HEK293 (cell line): ENCODE measurements around the gene DCST2.

Source experiments
- CTCF ChIA-PET: fragments of 350-600 bp; formaldehyde crosslinking; extraction: SDS; loops from one replicate; lab custom pipeline; 2021; ENCODE audit warnings: antibody characterized with exemption; lab: Yijun Ruan, JAX
- POLR2A ChIA-PET: fragments of 300-600 bp; formaldehyde crosslinking; extraction: SDS; loops from one replicate; lab custom pipeline; 2020; ENCODE audit warnings: antibody characterized with exemption, inconsistent platforms; lab: Yijun Ruan, JAX
- H3K27ac ChIP-seq: fragments of 200-500 bp; sonication (Bioruptor generic); 2 replicates; pipeline ENCODE4 v1.5.1; 2014; ENCODE audit warnings: low read depth, low read length, control low read depth, inconsistent platforms; ENCODE audit errors: extremely low read depth
- H3K36me3 ChIP-seq, 2 experiments: fragments of 200-500 bp in 1 of 2; sonication (Bioruptor generic) in 1 of 2; 1 replicate in 1 of 2; 2 replicates in 1 of 2; pipeline ENCODE4 v1.5.1; 2014 to 2017; ENCODE audit warnings: inconsistent platforms in 2 of 2, low read length in 2 of 2; ENCODE audit not compliant: control insufficient read depth in 2 of 2, insufficient read depth in 1 of 2
- H3K4me1 ChIP-seq: fragments of 200-500 bp; sonication (Bioruptor generic); 2 replicates; pipeline ENCODE4 v1.5.1; 2014; ENCODE audit warnings: mild to moderate bottlenecking, low read length, inconsistent platforms; ENCODE audit not compliant: control insufficient read depth, insufficient read depth
- H3K4me3 ChIP-seq: 2 replicates; pipeline ENCODE4 v1.5.1; 2011; ENCODE audit warnings: low read depth, mild to moderate bottlenecking, control low read depth, low read length, moderate library complexity
- H3K9me3 ChIP-seq: fragments of 200-500 bp; sonication (Bioruptor generic); 2 replicates; pipeline ENCODE4 v1.5.1; 2014; ENCODE audit warnings: low read depth, low read length, inconsistent platforms; ENCODE audit not compliant: control insufficient read depth, insufficient read depth
- IKZF3 ChIP-seq: fragments of 450-650 bp; IDR thresholded peaks from 2 replicates; pipeline ENCODE4 v1.5.0; 2018; ENCODE audit warnings: missing biosample characterization, mild to moderate bottlenecking, missing genetic modification characterization, moderate library complexity
- KLF7 ChIP-seq: fragments of 450-650 bp; formaldehyde crosslinking; IDR thresholded peaks from 2 replicates; pipeline ENCODE4 v1.5.1; 2016; ENCODE audit warnings: missing biosample characterization, missing genetic modification characterization, borderline replicate concordance
- PATZ1 ChIP-seq: fragments of 450-650 bp; formaldehyde crosslinking; IDR thresholded peaks from 2 replicates; pipeline ENCODE4 v1.5.1; 2016; ENCODE audit warnings: missing biosample characterization, missing genetic modification characterization
- SETDB1 ChIP-seq: IDR thresholded peaks from one replicate; pipeline ENCODE4 v1.6.1; 2017; ENCODE audit warnings: mild to moderate bottlenecking, low read length, moderate library complexity, mixed read lengths; ENCODE audit not compliant: insufficient read length
- SP3 ChIP-seq: fragments of 450-650 bp; formaldehyde crosslinking; IDR thresholded peaks from 2 replicates; pipeline ENCODE4 v1.5.1; 2016; ENCODE audit warnings: missing biosample characterization, missing genetic modification characterization
- SP7 ChIP-seq: fragments of 450-650 bp; formaldehyde crosslinking; IDR thresholded peaks from 2 replicates; pipeline ENCODE4 v1.5.1; 2016; ENCODE audit warnings: missing biosample characterization, missing genetic modification characterization
- ZBTB17 ChIP-seq: fragments of 450-650 bp; formaldehyde crosslinking; IDR thresholded peaks from 2 replicates; pipeline ENCODE4 v1.5.1; 2016; ENCODE audit warnings: missing biosample characterization, missing genetic modification characterization
- ZBTB49 ChIP-seq: fragments of 450-650 bp; formaldehyde crosslinking; IDR thresholded peaks from 2 replicates; pipeline ENCODE4 v1.5.1; 2016; ENCODE audit warnings: missing biosample characterization, missing genetic modification characterization, low read depth
- ZFHX2 ChIP-seq: fragments of 450-650 bp; formaldehyde crosslinking; conservative IDR thresholded peaks from 2 replicates; pipeline ENCODE4 v1.5.1; 2016; ENCODE audit warnings: missing biosample characterization, missing genetic modification characterization
- ZNF140 ChIP-seq: fragments of 450-650 bp; formaldehyde crosslinking; IDR thresholded peaks from 2 replicates; pipeline ENCODE4 v1.5.1; 2016; ENCODE audit warnings: missing biosample characterization, missing genetic modification characterization
- ZNF19 ChIP-seq: fragments of 450-650 bp; formaldehyde crosslinking; IDR thresholded peaks from 2 replicates; pipeline ENCODE4; 2016; ENCODE audit warnings: missing biosample characterization, missing genetic modification characterization, low read depth
- ZNF202 ChIP-seq: fragments of 450-650 bp; formaldehyde crosslinking; IDR thresholded peaks from 2 replicates; pipeline ENCODE4 v1.5.1; 2016; ENCODE audit warnings: missing biosample characterization, missing genetic modification characterization, borderline replicate concordance
- ZNF266 ChIP-seq: fragments of 450-650 bp; formaldehyde crosslinking; IDR thresholded peaks from 2 replicates; pipeline ENCODE4 v1.5.1; 2016; ENCODE audit warnings: missing biosample characterization, missing genetic modification characterization, low read depth
- ZNF280C ChIP-seq: fragments of 450-650 bp; formaldehyde crosslinking; IDR thresholded peaks from 2 replicates; pipeline ENCODE4 v1.5.1; 2016; ENCODE audit warnings: missing biosample characterization, missing genetic modification characterization
- ZNF366 ChIP-seq: fragments of 450-650 bp; formaldehyde crosslinking; conservative IDR thresholded peaks from 2 replicates; pipeline ENCODE4 v1.5.1; 2016; ENCODE audit warnings: missing biosample characterization, missing genetic modification characterization
- ZNF596 ChIP-seq: fragments of 450-650 bp; IDR thresholded peaks from 2 replicates; pipeline ENCODE4 v1.5.0; 2018; ENCODE audit warnings: missing biosample characterization, mild to moderate bottlenecking, missing genetic modification characterization, moderate library complexity
- ZNF639 ChIP-seq: fragments of 450-650 bp; formaldehyde crosslinking; IDR thresholded peaks from 2 replicates; pipeline ENCODE4 v1.5.1; 2016; ENCODE audit warnings: missing biosample characterization, missing genetic modification characterization
- ZNF654 ChIP-seq: fragments of 450-650 bp; formaldehyde crosslinking; IDR thresholded peaks from 2 replicates; pipeline ENCODE4 v1.5.1; 2016; ENCODE audit warnings: low read depth, missing biosample characterization, missing genetic modification characterization
- ZNF664 ChIP-seq: fragments of 450-650 bp; formaldehyde crosslinking; IDR thresholded peaks from 2 replicates; pipeline ENCODE4 v1.5.1; 2016; ENCODE audit warnings: missing biosample characterization, missing genetic modification characterization
- ZNF701 ChIP-seq: fragments of 450-650 bp; formaldehyde crosslinking; IDR thresholded peaks from 2 replicates; pipeline ENCODE4 v1.5.1; 2016; ENCODE audit warnings: missing biosample characterization, missing genetic modification characterization
- ZSCAN30 ChIP-seq: fragments of 450-650 bp; IDR thresholded peaks from 2 replicates; pipeline ENCODE4 v1.5.1; 2018; ENCODE audit warnings: missing biosample characterization, mild to moderate bottlenecking, missing genetic modification characterization, moderate library complexity
- TF ChIP-seq, protein P1 (sequence below): fragments of 450-650 bp; formaldehyde crosslinking; IDR thresholded peaks from 2 replicates; pipeline ENCODE4 v1.5.1; 2016; ENCODE audit warnings: missing biosample characterization, missing genetic modification characterization

DCST2 gene

DNA sequence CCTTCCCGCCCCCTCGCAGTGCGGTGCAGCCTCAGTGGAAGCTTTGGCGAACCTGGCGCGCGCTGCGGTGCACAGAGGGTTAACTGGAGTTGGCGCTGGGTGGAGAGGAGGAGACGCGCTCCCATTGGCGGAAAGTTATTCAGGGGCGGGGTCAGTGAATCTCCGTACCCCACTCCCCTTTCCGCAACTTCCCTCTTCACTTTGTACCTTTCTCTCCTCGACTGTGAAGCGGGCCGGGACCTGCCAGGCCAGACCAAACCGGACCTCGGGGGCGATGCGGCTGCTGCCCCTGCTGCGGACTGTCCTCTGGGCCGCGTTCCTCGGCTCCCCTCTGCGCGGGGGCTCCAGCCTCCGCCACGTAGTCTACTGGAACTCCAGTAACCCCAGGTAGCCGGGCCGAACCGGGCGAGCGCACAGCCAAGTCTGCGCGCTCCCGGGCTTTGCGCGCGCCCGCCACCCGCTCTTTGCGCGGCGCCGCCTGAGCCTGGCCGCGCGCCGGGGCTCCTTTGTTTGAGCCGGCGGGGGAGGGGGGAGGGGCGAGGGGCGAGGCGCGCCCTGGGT is 30.0 kb upstream of the DCST2 start, which contains the start of gene EFNA4 (continued):
- TF ChIP-seq SP3 (tag by site-specific recombination): peak; percentile 70
- TF ChIP-seq, all 188 proteins: peak for 29

- no peaks in the 10 kb centered on the region; the same call in none of the 2 replicates for H3K4me1 ChIP-seq
- H3K36me3 ChIP-seq: peaks cover 0 to 28% of the 10 kb centered on the region in 2 experiments; a peak in 1 of 3 replicates
- CTCF ChIA-PET: interaction anchor here (0.7 to 10.9 kb wide), 8 partner anchors 12 to 105 kb away, joined by 3 to 117 read pairs (median 4); partner anchors contain the start of gene EFNA3
- no peak overlapping the region; the same call in 1 of the 2 replicates for H3K4me3 ChIP-seq
- no peaks in the 10 kb centered on the region for H3K9me3 ChIP-seq
- POLR2A ChIA-PET: interaction anchor here (0.7 to 1.3 kb wide), 3 partner anchors 12 to 18 kb away, joined by 3 to 7 read pairs (median 5); partner anchors contain the start of genes ADAM15 and EFNA3
- no peak overlapping the region for H3K27ac ChIP-seq
- TF ChIP-seq PATZ1 (peak; percentile 83), ZNF280C (no peak), ZNF639 (tag by site-specific recombination) (no peak), IKZF3 (tag by site-specific recombination) (peak; percentile 53; the same call in 1 of the 2 replicates), ZFHX2 (tag by site-specific recombination) (peak; percentile 21; the same call in 1 of the 2 replicates), SETDB1 (no peak), ZNF140 (tag by site-specific recombination) (no peak), ZNF366 (tag by site-specific recombination) (0 out of 2 replicates have a peak, but pooled peaks have one; percentile 2), ZNF596 (tag by site-specific recombination) (no peak), ZNF202 (tag by site-specific recombination) (no peak), ZNF701 (tag by site-specific recombination) (no peak), ZBTB17 (tag by site-specific recombination) (peak; percentile 36; the same call in 1 of the 2 replicates), KLF7 (tag by site-specific recombination) (0 out of 2 replicates have a peak, but pooled peaks have one; percentile 19), ZNF19 (no peak), ZNF664 (tag by site-specific recombination) (no peak), SP7 (tag by site-specific recombination) (peak; percentile 25; the same call in 1 of the 2 replicates), ZNF266 (tag by site-specific recombination) (no peak), ZNF654 (peak; percentile 65), ZSCAN30 (tag by site-specific recombination) (peak; percentile 41; the same call in 1 of the 2 replicates), ZBTB49 (tag by site-specific recombination) (no peak)
- TF ChIP-seq, protein P1, sequence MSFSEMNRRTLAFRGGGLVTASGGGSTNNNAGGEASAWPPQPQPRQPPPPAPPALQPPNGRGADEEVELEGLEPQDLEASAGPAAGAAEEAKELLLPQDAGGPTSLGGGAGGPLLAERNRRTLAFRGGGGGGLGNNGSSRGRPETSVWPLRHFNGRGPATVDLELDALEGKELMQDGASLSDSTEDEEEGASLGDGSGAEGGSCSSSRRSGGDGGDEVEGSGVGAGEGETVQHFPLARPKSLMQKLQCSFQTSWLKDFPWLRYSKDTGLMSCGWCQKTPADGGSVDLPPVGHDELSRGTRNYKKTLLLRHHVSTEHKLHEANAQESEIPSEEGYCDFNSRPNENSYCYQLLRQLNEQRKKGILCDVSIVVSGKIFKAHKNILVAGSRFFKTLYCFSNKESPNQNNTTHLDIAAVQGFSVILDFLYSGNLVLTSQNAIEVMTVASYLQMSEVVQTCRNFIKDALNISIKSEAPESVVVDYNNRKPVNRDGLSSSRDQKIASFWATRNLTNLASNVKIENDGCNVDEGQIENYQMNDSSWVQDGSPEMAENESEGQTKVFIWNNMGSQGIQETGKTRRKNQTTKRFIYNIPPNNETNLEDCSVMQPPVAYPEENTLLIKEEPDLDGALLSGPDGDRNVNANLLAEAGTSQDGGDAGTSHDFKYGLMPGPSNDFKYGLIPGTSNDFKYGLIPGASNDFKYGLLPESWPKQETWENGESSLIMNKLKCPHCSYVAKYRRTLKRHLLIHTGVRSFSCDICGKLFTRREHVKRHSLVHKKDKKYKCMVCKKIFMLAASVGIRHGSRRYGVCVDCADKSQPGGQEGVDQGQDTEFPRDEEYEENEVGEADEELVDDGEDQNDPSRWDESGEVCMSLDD (tag by site-specific recombination): peak; percentile 46; the same call in 1 of the 2 replicates
These were observed 29.3 kb upstream of the DCST2 start for GRCh38 chr1:155062702-155063411.
